HepG2 (cell line): ENCODE results near the gene ACTR3. TPM values are rescaled to one million over a fixed set of nuclear protein-coding genes. Genes with fewer than 3 reads are reported as not detected.

Experiments used
- AGO2 ChIP-seq: fragments of 200-400 bp; formaldehyde crosslinking; optimal IDR thresholded peaks from 2 replicates; pipeline ENCODE3; 2017; ENCODE audit warnings: mild to moderate bottlenecking, low read depth, low read length, moderate library complexity
- ARNT2 ChIP-seq: sonication (generic); formaldehyde crosslinking; IDR thresholded peaks from 2 replicates; pipeline ENCODE4 v1.8.0; 2022; ENCODE audit warnings: mild to moderate bottlenecking, low read depth, missing genetic modification reagents, moderate library complexity
- HNRNPK ChIP-seq: fragments of 200-400 bp; formaldehyde crosslinking; IDR thresholded peaks from 2 replicates; pipeline ENCODE4 v1.6.1; 2018; ENCODE audit warnings: low read length, low read depth, moderate library complexity, mild to moderate bottlenecking; ENCODE audit not compliant: poor library complexity, severe bottlenecking
- HNRNPLL ChIP-seq: fragments of 200-400 bp; formaldehyde crosslinking; IDR thresholded peaks from 2 replicates; pipeline ENCODE4 v1.6.1; 2017; ENCODE audit warnings: mild to moderate bottlenecking, low read depth, low read length; ENCODE audit not compliant: poor library complexity, severe bottlenecking
- IRF2 ChIP-seq: IDR thresholded peaks from 2 replicates; pipeline ENCODE4 v1.6.1; 2018; ENCODE audit warnings: missing genetic modification reagents, missing compliant biosample characterization
- ISL2 ChIP-seq: sonication (generic); formaldehyde crosslinking; IDR thresholded peaks from 2 replicates; pipeline ENCODE4 v1.5.0; 2020; ENCODE audit warnings: missing genetic modification reagents
- PHB2 ChIP-seq: fragments of 450-650 bp; IDR thresholded peaks from 2 replicates; pipeline ENCODE4 v1.6.1; 2018; ENCODE audit not compliant: partially characterized antibody
- POLR2G ChIP-seq: fragments of 200-400 bp; formaldehyde crosslinking; IDR thresholded peaks from 2 replicates; pipeline ENCODE4 v1.6.1; 2018; ENCODE audit warnings: mild to moderate bottlenecking, low read depth, low read length, moderate library complexity
- SNAI1 ChIP-seq: sonication (generic); formaldehyde crosslinking; IDR thresholded peaks from 2 replicates; pipeline ENCODE4 v1.5.0; 2020; ENCODE audit warnings: mild to moderate bottlenecking, missing genetic modification reagents, borderline replicate concordance
- SP1 ChIP-seq, 2 experiments: fragments of 450-650 bp in 1 of 2; sonication (generic) in 1 of 2; formaldehyde crosslinking in 1 of 2; IDR thresholded peaks; 2 replicates each; pipeline versions ENCODE4 v1.4.0 to v1.6.1; 2016 to 2020; ENCODE audit warnings: missing genetic modification reagents in 1 of 2
- TBP ChIP-seq: sonication (generic); formaldehyde crosslinking; IDR thresholded peaks from 2 replicates; pipeline ENCODE4 v1.5.0; 2020; ENCODE audit warnings: missing genetic modification reagents
- ZMYM4 ChIP-seq: sonication (generic); formaldehyde crosslinking; IDR thresholded peaks from 2 replicates; pipeline ENCODE4 v1.8.1; 2023; ENCODE audit warnings: mild to moderate bottlenecking, missing genetic modification reagents
- ZNF672 ChIP-seq: sonication (generic); formaldehyde crosslinking; IDR thresholded peaks from 2 replicates; pipeline ENCODE4 v1.8.1; 2022; ENCODE audit warnings: missing genetic modification reagents
- ZNF746 ChIP-seq: sonication (generic); formaldehyde crosslinking; IDR thresholded peaks from 2 replicates; pipeline ENCODE4 v1.8.0; 2022; ENCODE audit warnings: mild to moderate bottlenecking, missing genetic modification reagents
- ZNF749 ChIP-seq: sonication (generic); formaldehyde crosslinking; IDR thresholded peaks from 2 replicates; pipeline ENCODE4 v1.8.0; 2022; ENCODE audit warnings: mild to moderate bottlenecking, missing genetic modification reagents, moderate library complexity, borderline replicate concordance
- ZNF761 ChIP-seq: sonication (generic); formaldehyde crosslinking; conservative IDR thresholded peaks from 2 replicates; pipeline ENCODE4 v1.4.0; 2020; ENCODE audit warnings: mild to moderate bottlenecking, missing genetic modification reagents
- ZNF781 ChIP-seq: sonication (generic); formaldehyde crosslinking; IDR thresholded peaks from 2 replicates; pipeline ENCODE4 v1.5.1; 2020; ENCODE audit warnings: borderline replicate concordance, mild to moderate bottlenecking, missing genetic modification reagents; ENCODE audit errors: not compliant biosample characterization
- polyA plus RNA-seq, 8 experiments: library from polyadenylated mRNA; depleted of rRNA in 3 of 8; stranded (reverse) in 7 of 8; unstranded in 1 of 8; fragments of >200 nt; fragmentation: Illumina TruSeq in 4 of 8; extraction: Trizol in 4 of 8; gene quantifications; 2 replicates each; pipeline versions ENCODE4 v1.2.1 to v1.2.3, GENCODE V29; 2011 to 2016; ENCODE audit warnings: low read depth in 4 of 8, missing spikeins in 1 of 8, mixed read lengths in 1 of 8; ENCODE audit not compliant: insufficient read depth in 1 of 8
- total RNA-seq, 5 experiments: library from RNA; depleted of rRNA; stranded (reverse); fragments of >200 nt; fragmentation: Illumina TruSeq; extraction: Trizol; gene quantifications; 2 replicates each; pipeline ENCODE4 v1.2.3, GENCODE V29; 2016; ENCODE audit warnings: low read depth in 1 of 5
- TF ChIP-seq, protein P1 (sequence below): sonication (generic); formaldehyde crosslinking; IDR thresholded peaks from 2 replicates; pipeline ENCODE4 v1.5.0; 2020; ENCODE audit warnings: missing genetic modification reagents
- TF ChIP-seq, protein P2 (sequence below): IDR thresholded peaks from 2 replicates; pipeline ENCODE4 v1.6.1; 2016; ENCODE audit warnings: missing compliant biosample characterization, missing genetic modification reagents, borderline replicate concordance
- TF ChIP-seq, protein P3 (sequence below): sonication (generic); formaldehyde crosslinking; IDR thresholded peaks from 2 replicates; pipeline ENCODE4 v1.5.1; 2020; ENCODE audit warnings: mild to moderate bottlenecking, missing genetic modification reagents, moderate library complexity

ACTR3 gene
- total and polyA plus RNA-seq, 2 of the 13 experiments (the other 11 are each of a cell fraction or from before 2014, with no cell fraction given): 123 to 225 TPM

DNA sequence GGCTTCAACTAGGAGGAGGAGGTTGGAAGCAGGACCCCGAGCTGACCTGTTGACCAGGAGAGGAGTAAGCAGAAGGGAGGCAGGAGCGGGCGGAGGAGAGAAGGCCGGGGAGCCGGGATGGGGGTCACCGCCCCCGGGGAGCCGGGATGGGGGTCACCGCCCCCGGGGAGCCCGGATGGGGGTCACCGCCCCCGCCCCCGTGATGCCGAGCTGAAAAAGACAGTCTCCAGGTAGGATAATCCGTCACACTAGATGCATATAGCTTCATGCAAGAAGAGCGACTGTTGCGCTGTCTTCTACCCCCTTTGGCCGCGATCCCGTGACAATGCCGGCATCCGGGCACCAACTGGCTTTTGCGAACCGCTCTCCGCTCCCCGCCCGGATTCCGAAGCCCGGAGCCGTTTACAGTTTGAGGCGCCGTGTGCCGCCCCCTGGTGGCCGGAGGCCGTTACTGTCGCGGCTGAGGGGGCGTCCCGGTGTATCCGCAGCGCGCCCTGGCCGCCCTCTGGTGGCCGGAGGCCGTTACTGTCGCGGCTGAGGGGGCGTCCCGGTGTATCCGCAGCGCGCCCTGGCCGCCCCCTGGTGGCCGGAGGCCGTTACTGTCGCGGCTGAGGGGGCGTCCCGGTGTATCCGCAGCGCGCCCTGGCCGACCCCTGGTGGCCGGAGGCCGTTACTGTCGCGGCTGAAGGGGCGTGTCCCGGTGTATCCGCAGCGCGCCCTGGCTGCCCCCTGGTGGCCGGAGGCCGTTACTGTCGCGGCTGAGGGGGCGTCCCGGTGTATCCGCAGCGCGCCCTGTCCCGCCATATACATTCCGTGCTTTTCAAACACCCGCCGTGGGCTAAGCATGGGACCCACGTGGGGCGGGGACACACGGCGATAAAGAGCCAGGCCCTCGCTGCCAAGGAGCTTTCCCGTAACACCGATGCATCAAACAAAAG, 89.6 kb downstream of the ACTR3 start (continued):
- TF ChIP-seq, protein P1, sequence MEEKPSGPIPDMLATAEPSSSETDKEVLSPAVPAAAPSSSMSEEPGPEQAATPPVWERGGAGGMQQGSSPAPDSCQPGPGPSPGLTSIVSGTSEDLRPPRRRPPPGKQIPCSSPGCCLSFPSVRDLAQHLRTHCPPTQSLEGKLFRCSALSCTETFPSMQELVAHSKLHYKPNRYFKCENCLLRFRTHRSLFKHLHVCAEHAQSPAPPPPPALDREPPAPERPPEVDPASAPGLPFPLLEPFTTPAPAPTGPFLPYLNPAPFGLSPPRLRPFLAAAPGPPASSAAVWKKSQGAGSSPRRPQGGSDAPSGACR: no peak
- TF ChIP-seq IRF2 (CRISPR knock-in tag) (no peak), HNRNPK (peak; percentile 60), SNAI1 (CRISPR knock-in tag) (no peak), ZNF746 (no peak; the same call in 1 of the 2 replicates), ZNF781 (CRISPR knock-in tag) (no peak), ARNT2 (CRISPR knock-in tag) (0 out of 2 replicates have a peak, but pooled peaks have one; percentile 31), ZNF761 (no peak), SP1 (IDR thresholded peaks at IDR 0.05) (no peak), SP1 (CRISPR knock-in tag; IDR thresholded peaks at IDR 0.05) (no peak; the same call in 1 of the 2 replicates), TBP (no peak), ZMYM4 (CRISPR knock-in tag) (peak; percentile 67; the same call in 1 of the 2 replicates), ZNF749 (CRISPR knock-in tag) (no peak), ZNF672 (CRISPR knock-in tag) (no peak), HNRNPLL (peak; percentile 59), POLR2G (peak; percentile 13; the same call in 1 of the 2 replicates), PHB2 (no peak), AGO2 (peak; percentile 84), ISL2 (0 out of 2 replicates have a peak, but pooled peaks have one; percentile 4)
- TF ChIP-seq, protein P2, sequence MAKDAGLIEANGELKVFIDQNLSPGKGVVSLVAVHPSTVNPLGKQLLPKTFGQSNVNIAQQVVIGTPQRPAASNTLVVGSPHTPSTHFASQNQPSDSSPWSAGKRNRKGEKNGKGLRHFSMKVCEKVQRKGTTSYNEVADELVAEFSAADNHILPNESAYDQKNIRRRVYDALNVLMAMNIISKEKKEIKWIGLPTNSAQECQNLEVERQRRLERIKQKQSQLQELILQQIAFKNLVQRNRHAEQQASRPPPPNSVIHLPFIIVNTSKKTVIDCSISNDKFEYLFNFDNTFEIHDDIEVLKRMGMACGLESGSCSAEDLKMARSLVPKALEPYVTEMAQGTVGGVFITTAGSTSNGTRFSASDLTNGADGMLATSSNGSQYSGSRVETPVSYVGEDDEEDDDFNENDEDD (CRISPR knock-in tag): no peak
- TF ChIP-seq, protein P3, sequence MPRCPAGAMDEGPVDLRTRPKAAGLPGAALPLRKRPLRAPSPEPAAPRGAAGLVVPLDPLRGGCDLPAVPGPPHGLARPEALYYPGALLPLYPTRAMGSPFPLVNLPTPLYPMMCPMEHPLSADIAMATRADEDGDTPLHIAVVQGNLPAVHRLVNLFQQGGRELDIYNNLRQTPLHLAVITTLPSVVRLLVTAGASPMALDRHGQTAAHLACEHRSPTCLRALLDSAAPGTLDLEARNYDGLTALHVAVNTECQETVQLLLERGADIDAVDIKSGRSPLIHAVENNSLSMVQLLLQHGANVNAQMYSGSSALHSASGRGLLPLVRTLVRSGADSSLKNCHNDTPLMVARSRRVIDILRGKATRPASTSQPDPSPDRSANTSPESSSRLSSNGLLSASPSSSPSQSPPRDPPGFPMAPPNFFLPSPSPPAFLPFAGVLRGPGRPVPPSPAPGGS (CRISPR knock-in tag): no peak
